PC-9 (cell line): ENCODE data around the gene MYOZ2. TPM values are rescaled to one million over a fixed set of nuclear protein-coding genes. Genes with fewer than 3 reads are reported as not detected.

Experiments
- BruUV-seq: library from RNA; stranded (reverse); fragments of 400-500 nt; replicated peaks from 2 replicates; lab custom pipeline; 2021; lab: Mats Ljungman, UMichigan
- CTCF ChIA-PET: fragments of 300-600 bp; sonication (Branson Sonifier 250); formaldehyde crosslinking; loops from one replicate; lab custom pipeline; 2022; ENCODE audit warnings: antibody characterized with exemption; lab: Charles Lee
- POLR2A ChIA-PET: fragments of 300-600 bp; sonication (Branson Sonifier 250); formaldehyde crosslinking; loops from one replicate; lab custom pipeline; 2022; ENCODE audit warnings: antibody characterized with exemption; ENCODE audit not compliant: unreplicated experiment; lab: Charles Lee
- DNase-seq, 2 experiments: peaks; one replicate each; pipeline versions ENCODE4 v3.0.0 to v3.0.0-alpha.2; 2015 to 2022; ENCODE audit warnings: mixed read lengths in 1 of 2
- H2AFZ ChIP-seq: fragments of 200-600 bp; sonication (generic); 2 replicates; pipeline ENCODE4 v1.8.1; 2017; ENCODE audit warnings: antibody characterized with exemption
- H3F3A ChIP-seq: fragments of 200-600 bp; sonication (generic); 2 replicates; pipeline ENCODE4 v1.8.1; 2017; ENCODE audit warnings: antibody characterized with exemption, mild to moderate bottlenecking, low read depth; ENCODE audit not compliant: insufficient read depth
- H3K27ac ChIP-seq: fragments of 200-600 bp; sonication (generic); 2 replicates; pipeline ENCODE4 v1.6.1; 2016; ENCODE audit warnings: mixed run types
- H3K27me3 ChIP-seq: fragments of 200-600 bp; sonication (generic); 2 replicates; pipeline ENCODE4 v1.6.1; 2016; ENCODE audit warnings: low read depth, mixed run types; ENCODE audit not compliant: insufficient read depth
- H3K36me3 ChIP-seq: fragments of 200-600 bp; sonication (generic); 2 replicates; pipeline ENCODE4 v1.6.1; 2016; ENCODE audit warnings: low read depth, mixed run types
- H3K4me1 ChIP-seq: fragments of 200-600 bp; sonication (generic); replicated peaks from 2 replicates; pipeline ENCODE4 v1.6.1; 2016; ENCODE audit warnings: mixed run types; ENCODE audit not compliant: insufficient read depth
- H3K4me2 ChIP-seq: fragments of 200-600 bp; sonication (generic); 2 replicates; pipeline ENCODE4 v1.6.1; 2017; ENCODE audit warnings: mixed run types
- H3K4me3 ChIP-seq: fragments of 200-600 bp; sonication (generic); 2 replicates; pipeline ENCODE4 v1.6.1; 2016; ENCODE audit warnings: mixed run types
- H3K79me2 ChIP-seq: fragments of 200-600 bp; sonication (generic); 2 replicates; pipeline ENCODE4 v1.6.1; 2017; ENCODE audit warnings: low read depth, mixed run types
- H3K9me2 ChIP-seq: fragments of 200-600 bp; sonication (generic); 2 replicates; pipeline ENCODE4 v1.8.1; 2017; ENCODE audit warnings: mild to moderate bottlenecking; ENCODE audit not compliant: insufficient read depth
- H3K9me3 ChIP-seq: fragments of 200-600 bp; sonication (generic); 2 replicates; pipeline ENCODE4 v1.8.1; 2016; ENCODE audit warnings: low read depth; ENCODE audit not compliant: insufficient read depth
- H4K20me1 ChIP-seq: fragments of 200-600 bp; sonication (generic); 2 replicates; pipeline ENCODE4 v1.8.1; 2017; ENCODE audit not compliant: insufficient read depth
- CTCF ChIP-seq: fragments of 200-600 bp; sonication (generic); conservative IDR thresholded peaks from 2 replicates; pipeline ENCODE4 v1.6.1; 2017; ENCODE audit warnings: mixed run types, antibody characterized with exemption, mild to moderate bottlenecking, moderate library complexity
- EZH2 ChIP-seq: fragments of 200-600 bp; sonication (generic); IDR thresholded peaks from 2 replicates; pipeline ENCODE4 v1.8.0; 2017; ENCODE audit warnings: antibody characterized with exemption, low read depth
- intact Hi-C: fragments of 100-400 bp; cut with micrococcal nuclease; formaldehyde crosslinking; loops from one replicate; pipeline ENCODE4 v1.10.0; 2022; ENCODE audit not compliant: unreplicated experiment
- total RNA-seq: library from RNA; stranded (reverse); gene quantifications from 2 replicates; pipeline ENCODE4 v1.2.3, GENCODE V29; 2021

Gene MYOZ2
- total RNA-seq, 1 experiment from 2014 or later, result not detected

GRCh38 chr4:119162174-119162573 lies 26.5 kb downstream of the MYOZ2 start:
- DNase-seq, result no peak
- Histone ChIP-seq H3K27ac (no peak overlapping the region), H3K4me1 (no peaks in the 10 kb centered on the region), H3K4me2 (no peak overlapping the region), H3K9me2 (no peaks in the 10 kb centered on the region), H3K9me3 (no peaks in the 10 kb centered on the region), H3K4me3 (no peak overlapping the region), H3F3A (no peaks in the 10 kb centered on the region), H3K27me3 (no peaks in the 10 kb centered on the region), H3K79me2 (no peaks in the 10 kb centered on the region), H3K36me3 (no peaks in the 10 kb centered on the region), H4K20me1 (no peaks in the 10 kb centered on the region), H2AFZ (no peak overlapping the region)
- CTCF ChIA-PET, result no interaction called here
- TF ChIP-seq EZH2 (no peak), CTCF (no peak)
- intact Hi-C loops, result no loop called here
- POLR2A ChIA-PET, result no interaction called here
- no TSS peak for BruUV-seq

GRCh38 chr4:119165767-119166166 lies 30.1 kb downstream of the MYOZ2 start:
- no peak overlapping the region for H3K27ac ChIP-seq
- H3K9me2 ChIP-seq, result no peaks in the 10 kb centered on the region
- H2AFZ ChIP-seq, result no peak overlapping the region
- H3K36me3 ChIP-seq, result no peaks in the 10 kb centered on the region
- H3K4me2 ChIP-seq, result no peak overlapping the region
- H3K9me3 ChIP-seq, result no peaks in the 10 kb centered on the region
- no peaks in the 10 kb centered on the region for H3K27me3 ChIP-seq
- TF ChIP-seq CTCF (no peak), EZH2 (no peak)
- H3K79me2 ChIP-seq, result no peaks in the 10 kb centered on the region
- no peaks in the 10 kb centered on the region for H4K20me1 ChIP-seq
- ChIA-PET POLR2A (no interaction called here), CTCF (no interaction called here)
- BruUV-seq, result no TSS peak
- H3K4me3 ChIP-seq, result no peak overlapping the region
- no peaks in the 10 kb centered on the region for H3F3A ChIP-seq
- DNase-seq, result no peak
- intact Hi-C loops, result no loop called here
- no peaks in the 10 kb centered on the region for H3K4me1 ChIP-seq

- BruUV-seq, result no TSS peak
- Histone ChIP-seq H3K4me1 (no peaks in the 10 kb centered on the region), H3K4me3 (no peak overlapping the region), H3K4me2 (no peak overlapping the region), H2AFZ (no peak overlapping the region), H3K27ac (no peak overlapping the region), H3K27me3 (no peaks in the 10 kb centered on the region), H3K9me3 (no peaks in the 10 kb centered on the region), H3K9me2 (no peaks in the 10 kb centered on the region), H3K36me3 (no peaks in the 10 kb centered on the region), H3K79me2 (no peaks in the 10 kb centered on the region), H3F3A (no peaks in the 10 kb centered on the region), H4K20me1 (no peaks in the 10 kb centered on the region)
- no peak for DNase-seq
- intact Hi-C loops, result no loop called here
- TF ChIP-seq EZH2 (no peak), CTCF (no peak)
- ChIA-PET CTCF (no interaction called here), POLR2A (no interaction called here)
These were observed 34.6 kb downstream of the MYOZ2 start for GRCh38 chr4:119170195-119170594.
